ENCODE results near the gene MAPKAP1.

DNA sequence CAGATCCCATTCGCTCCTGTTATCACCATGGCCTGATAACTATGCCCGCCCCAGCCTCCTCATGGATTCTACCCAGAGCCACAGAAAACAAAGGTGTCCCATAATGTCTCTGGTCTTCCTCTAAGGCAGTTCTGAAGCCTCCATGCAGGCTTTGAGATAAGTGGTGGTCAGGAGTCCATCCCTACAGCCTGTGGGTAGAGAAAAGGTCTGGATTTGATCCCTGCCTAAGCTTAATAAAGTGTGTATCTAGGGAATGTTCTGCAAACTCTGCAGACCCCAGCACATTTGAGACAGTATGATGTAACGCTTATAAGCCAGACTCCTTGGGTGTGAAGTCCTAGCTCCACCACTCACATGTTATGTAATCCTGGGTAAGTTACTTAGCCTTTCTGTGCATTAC lies 187.3 kb downstream of the MAPKAP1 start:
- TF ChIP-seq, protein P1, sequence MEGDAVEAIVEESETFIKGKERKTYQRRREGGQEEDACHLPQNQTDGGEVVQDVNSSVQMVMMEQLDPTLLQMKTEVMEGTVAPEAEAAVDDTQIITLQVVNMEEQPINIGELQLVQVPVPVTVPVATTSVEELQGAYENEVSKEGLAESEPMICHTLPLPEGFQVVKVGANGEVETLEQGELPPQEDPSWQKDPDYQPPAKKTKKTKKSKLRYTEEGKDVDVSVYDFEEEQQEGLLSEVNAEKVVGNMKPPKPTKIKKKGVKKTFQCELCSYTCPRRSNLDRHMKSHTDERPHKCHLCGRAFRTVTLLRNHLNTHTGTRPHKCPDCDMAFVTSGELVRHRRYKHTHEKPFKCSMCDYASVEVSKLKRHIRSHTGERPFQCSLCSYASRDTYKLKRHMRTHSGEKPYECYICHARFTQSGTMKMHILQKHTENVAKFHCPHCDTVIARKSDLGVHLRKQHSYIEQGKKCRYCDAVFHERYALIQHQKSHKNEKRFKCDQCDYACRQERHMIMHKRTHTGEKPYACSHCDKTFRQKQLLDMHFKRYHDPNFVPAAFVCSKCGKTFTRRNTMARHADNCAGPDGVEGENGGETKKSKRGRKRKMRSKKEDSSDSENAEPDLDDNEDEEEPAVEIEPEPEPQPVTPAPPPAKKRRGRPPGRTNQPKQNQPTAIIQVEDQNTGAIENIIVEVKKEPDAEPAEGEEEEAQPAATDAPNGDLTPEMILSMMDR (IDR thresholded peaks at IDR 0.05): no peak
- no peak for TF ChIP-seq POLR2A (IDR thresholded peaks at IDR 0.05)
